Ascending aorta (tissue), 2 donors: ENCODE data around the gene NID1. TPM values are rescaled to one million over a fixed set of nuclear protein-coding genes. Genes with fewer than 3 reads are reported as not detected.

Experiments used
- DNase-seq, 2 donors: peaks; one replicate each; pipeline ENCODE4 v3.0.0-alpha.2; 2019; ENCODE audit warnings: low spot score in 2 of 2
- H3K27ac ChIP-seq, 2 donors: fragments of 200-600 bp; sonication (generic); one replicate each; pipeline ENCODE4 v1.5.1; 2016 to 2017; ENCODE audit warnings: mild to moderate bottlenecking in 1 of 2
- H3K27me3 ChIP-seq: fragments of 200-600 bp; sonication (generic); one replicate; pipeline ENCODE4 v1.5.1; 2017
- H3K36me3 ChIP-seq, 2 donors: fragments of 200-600 bp; sonication (generic); one replicate each; pipeline ENCODE4 v1.5.1; 2016
- H3K4me1 ChIP-seq, 2 donors: fragments of 200-600 bp; sonication (generic); one replicate each; pipeline ENCODE4 v1.5.1; 2016 to 2017; ENCODE audit warnings: mild to moderate bottlenecking in 1 of 2
- H3K4me3 ChIP-seq, 2 donors: fragments of 200-600 bp; sonication (generic); one replicate each; pipeline ENCODE4 v1.5.1; 2016 to 2017; ENCODE audit warnings: mild to moderate bottlenecking in 1 of 2
- H3K9me3 ChIP-seq, 2 donors: fragments of 200-600 bp; sonication (generic); one replicate each; pipeline ENCODE4 v1.5.1; 2016
- intact Hi-C: fragments of 100-400 bp; cut with DNase I; formaldehyde crosslinking; loops from one replicate; pipeline ENCODE4 v1.15.1; 2023
- total RNA-seq: library from RNA; depleted of rRNA; stranded (reverse); fragments of >200 nt; gene quantifications from one replicate; pipeline ENCODE4 v1.1.0, GENCODE V29; 2016
- TF ChIP-seq, protein P1 (sequence below), 3 experiments: fragments of 200-600 bp in 2 of 3; fragments of 450-650 bp in 1 of 3; sonication (generic) in 2 of 3; IDR thresholded peaks; one replicate each; pipeline ENCODE4 v1.5.1; 2016 to 2019; ENCODE audit warnings: antibody characterized with exemption in 3 of 3, mild to moderate bottlenecking in 1 of 3, moderate library complexity in 1 of 3

The NID1 gene
- total RNA-seq, 1 donor from 2014 or later, result 172 TPM

DNA sequence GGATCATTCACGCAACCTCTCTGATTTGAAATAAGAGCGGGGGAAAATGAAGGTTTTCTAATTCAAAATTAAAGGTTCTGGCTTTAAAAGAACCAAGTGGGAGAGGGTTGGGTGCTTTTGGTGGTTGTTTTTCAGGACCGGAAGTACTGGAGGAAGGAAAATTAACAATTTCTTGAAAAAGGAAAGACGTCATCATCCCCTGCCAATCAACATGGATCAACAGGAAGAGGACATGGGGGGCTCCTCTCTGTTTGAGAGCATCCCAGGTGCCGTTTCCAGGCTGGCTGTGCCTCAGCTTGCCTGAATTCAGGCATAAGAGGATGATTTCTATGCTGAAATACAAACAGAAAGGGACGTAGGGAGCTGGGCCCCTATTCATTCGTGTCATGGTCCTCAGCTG lies 21.6 kb upstream of the NID1 start:
- H3K27ac ChIP-seq, result no peak overlapping the region
- H3K9me3 ChIP-seq, result no peaks in the 10 kb centered on the region
- no peak for DNase-seq
- no peaks in the 10 kb centered on the region for H3K27me3 ChIP-seq
- intact Hi-C loops, result no loop called here
- H3K4me3 ChIP-seq, result no peak overlapping the region
- TF ChIP-seq, protein P1, sequence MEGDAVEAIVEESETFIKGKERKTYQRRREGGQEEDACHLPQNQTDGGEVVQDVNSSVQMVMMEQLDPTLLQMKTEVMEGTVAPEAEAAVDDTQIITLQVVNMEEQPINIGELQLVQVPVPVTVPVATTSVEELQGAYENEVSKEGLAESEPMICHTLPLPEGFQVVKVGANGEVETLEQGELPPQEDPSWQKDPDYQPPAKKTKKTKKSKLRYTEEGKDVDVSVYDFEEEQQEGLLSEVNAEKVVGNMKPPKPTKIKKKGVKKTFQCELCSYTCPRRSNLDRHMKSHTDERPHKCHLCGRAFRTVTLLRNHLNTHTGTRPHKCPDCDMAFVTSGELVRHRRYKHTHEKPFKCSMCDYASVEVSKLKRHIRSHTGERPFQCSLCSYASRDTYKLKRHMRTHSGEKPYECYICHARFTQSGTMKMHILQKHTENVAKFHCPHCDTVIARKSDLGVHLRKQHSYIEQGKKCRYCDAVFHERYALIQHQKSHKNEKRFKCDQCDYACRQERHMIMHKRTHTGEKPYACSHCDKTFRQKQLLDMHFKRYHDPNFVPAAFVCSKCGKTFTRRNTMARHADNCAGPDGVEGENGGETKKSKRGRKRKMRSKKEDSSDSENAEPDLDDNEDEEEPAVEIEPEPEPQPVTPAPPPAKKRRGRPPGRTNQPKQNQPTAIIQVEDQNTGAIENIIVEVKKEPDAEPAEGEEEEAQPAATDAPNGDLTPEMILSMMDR (IDR thresholded peaks at IDR 0.05), result no peak
- H3K36me3 ChIP-seq, result no peaks in the 10 kb centered on the region
- no peaks in the 10 kb centered on the region for H3K4me1 ChIP-seq

GRCh38 chr1:236085545-236086159 lies 20.8 kb upstream of the NID1 start:
- Histone ChIP-seq H3K36me3 (no peaks in the 10 kb centered on the region), H3K4me1 (no peaks in the 10 kb centered on the region), H3K27me3 (no peaks in the 10 kb centered on the region), H3K9me3 (no peaks in the 10 kb centered on the region), H3K4me3 (no peak overlapping the region), H3K27ac (no peak overlapping the region)
- no peak for DNase-seq
- intact Hi-C loops, result no loop called here
- TF ChIP-seq, protein P1 (IDR thresholded peaks at IDR 0.05), result no peak

GRCh38 chr1:236084386-236084730 lies 19.5 kb upstream of the NID1 start:
- no peak for DNase-seq
- Histone ChIP-seq H3K9me3 (no peaks in the 10 kb centered on the region), H3K27ac (no peak overlapping the region), H3K4me1 (no peaks in the 10 kb centered on the region), H3K4me3 (no peak overlapping the region), H3K27me3 (no peaks in the 10 kb centered on the region), H3K36me3 (no peaks in the 10 kb centered on the region)
- intact Hi-C loops, result no loop called here
- TF ChIP-seq, protein P1 (IDR thresholded peaks at IDR 0.05), result no peak

GRCh38 chr1:236083650-236084385 lies 18.9 kb upstream of the NID1 start:
- no peak overlapping the region for H3K27ac ChIP-seq

GRCh38 chr1:236082526-236082925 lies 17.6 kb upstream of the NID1 start:
- no peak overlapping the region for H3K27ac ChIP-seq
- no peaks in the 10 kb centered on the region for H3K4me1 ChIP-seq
- TF ChIP-seq, protein P1 (IDR thresholded peaks at IDR 0.05), result no peak
- intact Hi-C loops, result no loop called here
- H3K36me3 ChIP-seq, result no peaks in the 10 kb centered on the region
- no peak overlapping the region for H3K4me3 ChIP-seq
- H3K9me3 ChIP-seq, result no peaks in the 10 kb centered on the region
- H3K27me3 ChIP-seq, result no peaks in the 10 kb centered on the region
- no peak for DNase-seq

More at GRCh38 chr1:236083650-236084385, 18.9 kb upstream of the NID1 start:
- no peaks in the 10 kb centered on the region for H3K27me3 ChIP-seq
- no peaks in the 10 kb centered on the region for H3K36me3 ChIP-seq
- TF ChIP-seq, protein P1 (IDR thresholded peaks at IDR 0.05), result no peak
- no peak for DNase-seq
- H3K9me3 ChIP-seq, result no peaks in the 10 kb centered on the region
- no peaks in the 10 kb centered on the region for H3K4me1 ChIP-seq
- no peak overlapping the region for H3K4me3 ChIP-seq
- intact Hi-C loops, result no loop called here
